Activated naive CD4-positive, alpha-beta T cell treated with anti-CD3 and anti-CD28 coated beads for 36 hours (primary cell): ENCODE results near the gene DSCAML1. TPM values are rescaled to one million over a fixed set of nuclear protein-coding genes. Genes with fewer than 3 reads are reported as not detected.
A peak's percentile ranks its signal among the peaks of the same experiment; 100 is the strongest.

Experiments
- CTCF ChIA-PET: fragments of 350-600 bp; sonication (Branson Sonifier 250); formaldehyde crosslinking; loops from one replicate; lab custom pipeline; 2021; ENCODE audit warnings: antibody characterized with exemption; lab: Charles Lee
- DNase-seq: peaks from one replicate; pipeline ENCODE4 v3.0.0-alpha.2; 2020
- H3K27ac Mint-ChIP-seq: one replicate; pipeline ENCODE4 v1.8.0; 2021; ENCODE audit warnings: mild to moderate bottlenecking, mixed read lengths
- H3K27me3 Mint-ChIP-seq: one replicate; pipeline ENCODE4 v1.8.0; 2021; ENCODE audit warnings: low read depth, mixed read lengths
- H3K36me3 Mint-ChIP-seq: one replicate; pipeline ENCODE4 v1.8.0; 2021; ENCODE audit warnings: low read depth, mixed read lengths
- H3K4me1 Mint-ChIP-seq: one replicate; pipeline ENCODE4 v1.8.0; 2021; ENCODE audit warnings: low read depth, mixed read lengths
- H3K4me3 Mint-ChIP-seq: one replicate; pipeline ENCODE4 v1.8.0; 2021; ENCODE audit warnings: mild to moderate bottlenecking, moderate library complexity, mixed read lengths
- H3K9me3 Mint-ChIP-seq: one replicate; pipeline ENCODE4 v1.8.0; 2021; ENCODE audit warnings: mixed read lengths
- intact Hi-C: fragments of 100-400 bp; cut with micrococcal nuclease; formaldehyde crosslinking; loops from one replicate; pipeline ENCODE4 v1.15.1; 2023
- total RNA-seq, 2 experiments: library from RNA; stranded (reverse); gene quantifications; one replicate each; pipeline ENCODE4 v1.2.3, GENCODE V29; 2021

Gene DSCAML1
- total RNA-seq, 2 experiments from 2014 or later: 0.17 to 0.30 TPM

DNA sequence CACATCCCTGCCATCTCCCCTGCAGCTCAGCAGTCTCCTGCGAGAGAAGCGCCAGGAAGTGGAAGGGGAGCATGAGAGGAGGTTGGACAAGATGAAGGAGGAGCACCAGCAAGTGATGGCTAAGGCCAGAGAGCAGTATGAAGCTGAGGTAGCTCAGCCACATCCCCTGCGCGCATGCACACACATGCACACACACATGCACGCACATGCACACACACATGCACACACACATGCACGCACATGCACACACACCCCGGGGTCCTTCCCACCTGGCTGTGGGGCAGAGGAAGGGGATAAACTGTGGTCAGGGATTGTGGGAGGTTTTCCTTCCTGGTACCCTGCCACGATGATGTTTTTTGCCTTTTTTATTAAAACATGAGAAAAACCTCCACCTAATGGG lies 404.0 kb downstream of the DSCAML1 start:
- no peaks in the 10 kb centered on the region for H3K4me1 Mint-ChIP-seq
- H3K27ac Mint-ChIP-seq: no peak overlapping the region
- no peaks in the 10 kb centered on the region for H3K27me3 Mint-ChIP-seq
- H3K4me3 Mint-ChIP-seq: no peak overlapping the region
- peaks cover 6% of the 10 kb centered on the region for H3K9me3 Mint-ChIP-seq
- peaks cover 49% of the 10 kb centered on the region for H3K36me3 Mint-ChIP-seq
- no peak for DNase-seq
- CTCF ChIA-PET: no interaction called here
- intact Hi-C loops: no loop called here

DNA sequence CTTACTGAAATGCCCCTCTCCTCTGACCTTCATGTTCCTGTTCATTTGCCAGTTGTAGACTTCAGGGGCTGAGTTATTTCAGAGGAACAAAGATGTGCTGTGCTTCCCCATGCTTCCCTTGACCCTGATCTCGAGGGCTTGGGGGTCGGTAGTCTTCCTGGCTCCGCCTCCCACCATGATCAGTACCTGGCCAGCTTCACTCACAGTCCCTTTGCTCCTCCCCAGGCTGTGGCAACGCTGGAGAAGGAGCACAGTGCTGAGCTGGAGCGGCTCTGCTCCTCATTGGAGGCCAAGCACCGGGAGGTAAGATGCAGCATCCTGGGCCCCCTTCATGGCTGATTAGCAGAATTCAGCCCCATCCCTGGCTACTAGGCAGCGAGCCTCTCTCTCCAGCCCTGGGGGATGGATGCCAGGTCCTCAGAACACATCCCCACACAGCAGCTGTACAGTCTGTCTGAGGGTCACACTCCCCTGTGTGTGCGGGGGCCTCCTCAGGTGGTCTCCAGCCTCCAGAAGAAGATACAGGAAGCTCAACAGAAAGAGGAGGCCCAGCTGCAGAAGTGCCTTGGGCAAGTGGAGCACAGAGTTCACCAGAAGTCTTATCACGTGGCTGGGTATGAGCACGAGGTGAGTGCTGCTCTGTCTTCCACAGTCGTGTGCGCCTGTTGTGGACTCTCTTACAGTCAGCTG lies 404.9 kb downstream of the DSCAML1 start:
- no peaks in the 10 kb centered on the region for H3K4me1 Mint-ChIP-seq
- no peak overlapping the region for H3K4me3 Mint-ChIP-seq
- intact Hi-C loops: no loop called here
- H3K9me3 Mint-ChIP-seq: no peaks in the 10 kb centered on the region
- CTCF ChIA-PET: no interaction called here
- no peak for DNase-seq
- peaks cover 41% of the 10 kb centered on the region for H3K36me3 Mint-ChIP-seq
- H3K27me3 Mint-ChIP-seq: no peaks in the 10 kb centered on the region
- H3K27ac Mint-ChIP-seq: no peak overlapping the region

DNA sequence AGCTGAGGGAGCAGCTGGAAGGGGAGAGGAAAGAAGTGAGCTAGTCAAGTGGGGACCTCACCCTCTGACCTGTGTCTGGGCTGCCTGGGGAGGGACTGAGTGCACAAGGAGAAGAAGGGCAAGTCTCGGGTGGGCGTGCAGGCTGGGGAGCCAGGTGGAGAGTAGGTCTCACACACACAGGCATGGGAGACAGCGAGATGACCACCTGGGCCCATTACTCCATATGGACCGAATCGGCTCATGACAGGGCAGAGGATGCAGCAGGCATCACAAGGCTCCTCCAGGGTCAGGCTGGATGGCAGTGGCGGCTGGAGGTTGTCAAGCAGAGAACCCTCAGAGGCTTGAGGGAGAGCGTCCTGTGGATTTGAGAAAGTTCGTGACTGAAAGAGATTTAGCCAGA lies 405.8 kb downstream of the DSCAML1 start:
- no peaks in the 10 kb centered on the region for H3K4me1 Mint-ChIP-seq
- intact Hi-C loops: no loop called here

DNA sequence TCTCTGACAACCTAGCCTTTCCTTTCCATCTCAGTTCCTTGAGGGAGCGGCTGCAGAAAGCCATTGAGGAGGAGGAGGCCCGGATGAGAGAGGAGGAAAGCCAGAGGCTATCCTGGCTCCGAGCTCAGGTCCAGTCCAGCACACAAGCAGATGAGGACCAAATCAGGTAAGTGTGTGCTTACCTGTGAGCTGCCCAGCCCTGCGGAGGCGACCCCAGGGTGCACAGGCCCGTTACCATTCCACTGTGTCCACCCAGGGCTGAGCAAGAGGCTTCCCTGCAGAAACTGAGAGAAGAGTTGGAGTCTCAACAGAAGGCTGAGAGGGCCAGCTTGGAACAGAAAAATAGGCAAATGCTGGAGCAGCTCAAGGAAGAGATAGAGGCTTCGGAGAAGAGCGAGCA lies 406.3 kb downstream of the DSCAML1 start:
- intact Hi-C loops: no loop called here
- no peaks in the 10 kb centered on the region for H3K27me3 Mint-ChIP-seq
- CTCF ChIA-PET: interaction anchor here (0.7 kb wide), 1 partner anchor 696 kb away, joined by 8 read pairs; no protein-coding TSS in a partner anchor
- H3K36me3 Mint-ChIP-seq: peaks cover 29% of the 10 kb centered on the region
- DNase-seq: no peak
- no peaks in the 10 kb centered on the region for H3K9me3 Mint-ChIP-seq
- H3K27ac Mint-ChIP-seq: no peak overlapping the region
- H3K4me3 Mint-ChIP-seq: no peak overlapping the region
- no peaks in the 10 kb centered on the region for H3K4me1 Mint-ChIP-seq

More for the DNA sequence above, 405.8 kb downstream of the DSCAML1 start:
- no peak overlapping the region for H3K27ac Mint-ChIP-seq
- peaks cover 33% of the 10 kb centered on the region for H3K36me3 Mint-ChIP-seq
- H3K4me3 Mint-ChIP-seq: no peak overlapping the region
- H3K9me3 Mint-ChIP-seq: no peaks in the 10 kb centered on the region
- CTCF ChIA-PET: interaction anchor here (0.7 kb wide), 1 partner anchor 696 kb away, joined by 8 read pairs; no protein-coding TSS in a partner anchor
- no peaks in the 10 kb centered on the region for H3K27me3 Mint-ChIP-seq
- DNase-seq: no peak

DNA sequence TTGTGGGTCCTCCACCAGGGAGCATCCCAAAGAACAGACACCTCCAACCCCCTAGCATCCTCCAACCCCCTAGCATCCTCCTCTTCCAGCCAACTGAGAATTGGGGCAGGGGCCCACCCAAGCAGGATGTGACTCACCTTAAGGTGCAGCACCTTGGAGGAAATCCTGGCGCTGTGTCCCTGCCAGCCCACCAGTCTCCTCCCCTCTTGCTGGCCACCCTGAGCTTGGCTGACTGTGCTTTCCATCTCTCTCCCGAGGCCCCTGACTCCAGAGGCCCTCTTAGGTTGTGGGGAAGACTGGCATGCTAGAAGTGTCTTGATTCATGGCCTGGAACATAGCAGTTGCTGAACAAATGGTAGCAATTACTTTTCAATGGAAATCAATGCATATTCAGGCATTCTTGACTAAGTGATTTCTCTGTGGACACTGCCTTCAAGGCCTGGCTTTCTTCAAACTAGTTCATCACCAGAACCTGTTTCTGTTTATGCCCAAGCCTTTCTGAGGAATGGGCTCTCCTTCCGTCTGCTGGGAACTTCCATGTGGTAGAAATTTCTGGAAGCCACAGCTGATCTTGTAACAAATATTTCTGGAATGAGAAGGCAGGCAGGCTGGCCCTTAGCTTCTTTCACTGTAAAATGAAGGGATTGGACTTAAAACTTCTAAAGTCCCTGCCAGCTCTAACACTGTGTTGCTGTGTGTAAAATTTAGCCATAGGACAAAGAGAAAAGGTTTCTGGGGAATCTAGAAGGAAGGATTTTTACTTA lies 408.8 kb downstream of the DSCAML1 start:
- H3K4me1 Mint-ChIP-seq: no peaks in the 10 kb centered on the region
- CTCF ChIA-PET: interaction anchor here (0.7 kb wide), 1 partner anchor 936 kb away, joined by 3 read pairs; no protein-coding TSS in a partner anchor
- H3K36me3 Mint-ChIP-seq: peaks cover 19% of the 10 kb centered on the region
- no peaks in the 10 kb centered on the region for H3K9me3 Mint-ChIP-seq
- no peak for DNase-seq
- H3K27me3 Mint-ChIP-seq: no peaks in the 10 kb centered on the region
- H3K4me3 Mint-ChIP-seq: no peak overlapping the region
- intact Hi-C loops: no loop called here
- H3K27ac Mint-ChIP-seq: no peak overlapping the region

DNA sequence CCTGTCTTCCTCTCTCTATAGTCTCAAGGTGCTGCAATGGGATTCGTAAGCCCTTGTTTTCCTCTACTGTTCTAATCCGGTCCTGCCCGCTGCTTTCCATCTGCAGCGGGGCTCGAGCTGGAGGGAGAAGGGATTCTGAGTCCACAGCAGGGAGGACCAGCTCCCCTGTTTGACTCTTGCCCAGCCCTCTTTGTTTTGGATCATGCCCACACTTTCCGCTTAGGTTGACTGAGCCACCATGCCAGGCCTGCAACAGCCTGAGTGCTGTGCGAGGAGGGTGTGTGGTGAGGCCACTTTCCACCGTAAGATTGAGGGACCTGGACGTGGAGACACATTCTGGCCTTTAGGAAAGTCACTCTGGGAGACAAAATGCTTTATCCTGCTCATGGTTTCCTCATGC lies 411.1 kb downstream of the DSCAML1 start:
- H3K36me3 Mint-ChIP-seq: peaks cover 11% of the 10 kb centered on the region
- H3K27ac Mint-ChIP-seq: no peak overlapping the region
- no peaks in the 10 kb centered on the region for H3K27me3 Mint-ChIP-seq
- intact Hi-C loops: no loop called here
- CTCF ChIA-PET: interaction anchor here (1.2 kb wide), 1 partner anchor 40 kb away, joined by 3 read pairs; no protein-coding TSS in a partner anchor
- no peak for DNase-seq
- H3K4me1 Mint-ChIP-seq: no peaks in the 10 kb centered on the region
- no peaks in the 10 kb centered on the region for H3K9me3 Mint-ChIP-seq
- no peak overlapping the region for H3K4me3 Mint-ChIP-seq

DNA sequence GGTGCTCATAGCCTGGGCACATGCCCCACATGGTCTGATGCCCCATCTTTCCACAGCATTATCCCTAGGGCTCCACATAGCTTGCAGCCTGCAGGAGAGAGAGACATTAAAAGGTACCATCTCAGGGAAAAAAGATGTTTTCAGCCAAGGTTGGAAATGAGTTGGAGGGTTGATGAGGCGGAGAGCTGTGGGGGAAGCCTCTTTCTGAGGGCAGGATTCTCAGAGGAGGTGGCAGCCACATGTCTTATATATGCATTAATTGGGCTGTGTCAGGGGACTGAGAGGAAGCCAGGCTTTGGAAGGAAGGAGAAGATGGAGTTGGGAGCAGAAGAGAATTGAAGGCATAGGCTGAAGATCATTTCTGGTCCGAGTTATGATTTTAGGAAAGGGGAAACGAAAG lies 411.5 kb downstream of the DSCAML1 start:
- H3K27me3 Mint-ChIP-seq: no peaks in the 10 kb centered on the region
- no peak overlapping the region for H3K27ac Mint-ChIP-seq
- CTCF ChIA-PET: interaction anchor here (1.2 kb wide), 1 partner anchor 41 kb away, joined by 3 read pairs; no protein-coding TSS in a partner anchor
- DNase-seq: no peak
- no peaks in the 10 kb centered on the region for H3K9me3 Mint-ChIP-seq
- H3K36me3 Mint-ChIP-seq: peaks cover 11% of the 10 kb centered on the region
- no peaks in the 10 kb centered on the region for H3K4me1 Mint-ChIP-seq
- intact Hi-C loops: no loop called here
- H3K4me3 Mint-ChIP-seq: no peak overlapping the region

DNA sequence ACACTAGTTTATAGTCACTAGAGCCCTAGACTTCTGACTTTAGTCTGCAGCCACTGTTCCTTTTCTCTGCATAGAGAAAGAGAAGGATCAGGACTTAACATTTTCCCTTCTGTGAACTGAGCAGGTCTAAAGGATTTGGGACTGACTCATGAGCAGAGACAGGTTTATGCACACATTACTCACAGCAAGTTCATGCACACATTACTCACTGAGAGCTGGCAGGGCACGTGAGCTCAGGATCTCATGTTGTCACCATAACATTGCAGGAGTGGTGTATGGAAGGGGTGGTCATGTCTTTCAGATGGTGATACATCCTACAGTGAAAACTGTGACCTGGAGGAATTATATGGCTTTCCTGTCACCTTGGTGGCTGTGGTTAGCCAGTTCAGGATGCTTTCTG lies 413.0 kb downstream of the DSCAML1 start:
- H3K36me3 Mint-ChIP-seq: peaks cover 6% of the 10 kb centered on the region
- DNase-seq: no peak
- H3K27ac Mint-ChIP-seq: no peak overlapping the region
- no peak overlapping the region for H3K4me3 Mint-ChIP-seq
- no peaks in the 10 kb centered on the region for H3K9me3 Mint-ChIP-seq
- intact Hi-C loops: no loop called here
- H3K4me1 Mint-ChIP-seq: no peaks in the 10 kb centered on the region
- H3K27me3 Mint-ChIP-seq: no peaks in the 10 kb centered on the region
- CTCF ChIA-PET: no interaction called here

DNA sequence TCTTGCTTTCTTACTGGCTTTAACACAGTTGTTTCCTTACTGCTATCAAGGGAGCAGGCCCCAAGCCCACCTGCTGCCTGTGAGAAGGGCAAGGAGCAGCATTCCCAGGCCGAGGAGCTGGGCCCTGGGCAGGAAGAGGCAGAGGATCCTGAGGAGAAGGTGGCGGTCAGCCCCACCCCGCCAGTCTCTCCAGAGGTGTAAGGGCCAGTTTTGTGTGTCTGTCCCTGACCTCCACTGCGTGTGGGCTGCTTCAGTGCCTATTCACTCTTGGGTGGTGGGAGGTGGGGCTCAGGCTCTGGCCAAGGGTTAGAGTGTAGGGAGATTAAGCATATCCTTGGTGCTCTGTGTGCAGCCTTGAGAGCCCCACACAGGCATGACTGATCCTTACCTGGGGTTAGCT lies 414.3 kb downstream of the DSCAML1 start:
- no peaks in the 10 kb centered on the region for H3K9me3 Mint-ChIP-seq
- H3K4me3 Mint-ChIP-seq: no peak overlapping the region
- peak overlapping the region; percentile 19 for H3K27ac Mint-ChIP-seq
- no peaks in the 10 kb centered on the region for H3K4me1 Mint-ChIP-seq
- H3K36me3 Mint-ChIP-seq: peaks cover 3% of the 10 kb centered on the region
- intact Hi-C loops: no loop called here
- no peaks in the 10 kb centered on the region for H3K27me3 Mint-ChIP-seq
- DNase-seq: no peak
- CTCF ChIA-PET: interaction anchor here (1.1 kb wide), 1 partner anchor 43 kb away, joined by 3 read pairs; no protein-coding TSS in a partner anchor

DNA sequence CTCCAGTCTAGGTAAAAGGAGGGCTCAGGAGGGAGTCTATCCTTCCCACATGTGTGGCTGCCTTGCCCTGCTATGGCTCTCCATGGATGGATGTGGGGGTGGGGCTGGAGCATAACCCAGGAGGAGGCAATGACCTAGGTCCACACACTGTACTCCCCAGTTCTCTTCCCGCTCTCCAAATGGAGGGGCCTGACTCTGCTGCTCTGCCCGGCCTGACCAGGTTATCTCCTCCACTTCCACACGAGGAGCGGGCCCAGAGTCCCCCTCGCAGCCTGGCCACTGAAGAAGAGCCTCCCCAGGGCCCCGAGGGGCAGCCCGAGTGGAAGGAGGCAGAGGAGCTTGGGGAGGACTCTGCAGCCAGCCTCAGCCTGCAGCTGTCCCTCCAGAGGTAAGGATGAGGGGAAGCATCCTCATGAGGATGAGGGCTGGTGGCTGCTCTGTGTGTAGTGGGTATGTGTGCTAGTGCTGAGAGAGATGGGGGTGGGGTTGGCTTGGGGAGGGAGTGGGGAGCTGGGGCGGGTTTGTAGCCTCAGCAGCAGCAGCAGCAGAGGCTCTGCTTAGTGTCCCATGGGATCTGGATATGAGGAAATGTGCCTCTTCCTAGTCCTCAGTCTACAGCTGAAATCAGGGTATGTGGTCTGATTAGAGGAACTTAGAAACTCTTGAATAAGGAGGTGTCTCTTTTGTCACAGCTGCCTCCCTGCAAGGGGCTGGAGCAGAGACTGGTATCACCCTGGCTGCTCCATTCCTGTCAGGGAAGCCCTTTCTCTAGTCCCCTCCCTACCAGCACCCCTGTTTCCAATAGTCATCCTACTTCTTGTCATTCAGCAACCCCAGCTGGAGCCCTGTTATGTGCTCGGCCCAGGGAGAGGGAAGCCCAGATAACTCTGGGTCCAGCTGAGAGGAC lies 415.3 kb downstream of the DSCAML1 start:
- Mint-ChIP-seq H3K27ac (no peak overlapping the region), H3K27me3 (no peaks in the 10 kb centered on the region), H3K36me3 (peaks cover 3% of the 10 kb centered on the region), H3K4me3 (no peak overlapping the region), H3K4me1 (no peaks in the 10 kb centered on the region), H3K9me3 (no peaks in the 10 kb centered on the region)
- CTCF ChIA-PET: no interaction called here
- intact Hi-C loops: no loop called here
- no peak for DNase-seq

DNA sequence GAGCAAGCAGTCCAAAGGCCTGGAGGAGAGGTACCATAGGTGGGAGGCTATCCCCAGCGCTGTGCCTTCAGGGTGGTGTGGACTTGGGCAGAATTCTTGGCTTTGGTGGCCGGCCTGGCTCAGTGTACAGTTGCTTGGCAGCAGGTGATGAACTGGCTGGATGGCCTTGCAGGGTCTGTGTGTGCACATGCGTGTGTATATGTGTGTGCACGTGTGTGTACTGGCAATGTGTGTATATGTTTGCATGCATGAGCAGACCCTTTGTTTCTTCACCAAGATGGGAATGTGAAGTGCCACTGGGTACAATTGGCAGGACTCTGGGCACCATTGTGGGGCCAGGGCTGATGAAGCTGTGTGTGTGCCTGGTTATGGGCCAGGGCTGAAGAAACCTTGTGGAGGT lies 416.3 kb downstream of the DSCAML1 start:
- intact Hi-C loops: no loop called here
- Mint-ChIP-seq H3K4me1 (no peaks in the 10 kb centered on the region), H3K36me3 (peaks cover 8% of the 10 kb centered on the region)

More for the DNA sequence above, 416.3 kb downstream of the DSCAML1 start:
- CTCF ChIA-PET: interaction anchor here (1.0 kb wide), 1 partner anchor 14 kb away, joined by 4 read pairs; no protein-coding TSS in a partner anchor
- Mint-ChIP-seq H3K9me3 (no peaks in the 10 kb centered on the region), H3K27ac (no peak overlapping the region), H3K27me3 (no peaks in the 10 kb centered on the region), H3K4me3 (no peak overlapping the region)
- DNase-seq: no peak
